ENCODE data around the gene EEF1A2.

DNA sequence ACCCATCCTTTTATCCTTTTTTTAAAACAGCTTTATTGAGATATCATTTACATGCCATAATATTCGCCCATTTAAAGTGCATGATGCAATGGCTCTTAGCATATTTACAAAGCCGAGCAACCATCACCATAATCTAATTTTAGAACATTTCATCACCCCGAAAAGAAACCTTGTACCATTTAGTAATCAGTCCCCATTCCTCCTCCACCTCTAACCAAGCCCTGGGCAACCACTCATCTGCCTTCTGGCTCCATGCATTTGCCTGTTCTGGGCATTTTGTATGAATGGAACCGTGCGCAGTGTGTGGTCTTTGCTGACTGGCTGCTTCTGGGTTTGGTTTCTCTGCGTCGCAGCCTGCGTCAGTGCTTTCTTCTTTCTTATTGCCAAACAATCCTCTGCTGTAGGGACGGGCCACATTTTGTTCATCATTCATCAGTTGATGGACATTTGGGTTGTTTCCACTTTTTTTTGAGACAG is 10.2 kb upstream of the EEF1A2 start:
- TF ChIP-seq, protein P1, sequence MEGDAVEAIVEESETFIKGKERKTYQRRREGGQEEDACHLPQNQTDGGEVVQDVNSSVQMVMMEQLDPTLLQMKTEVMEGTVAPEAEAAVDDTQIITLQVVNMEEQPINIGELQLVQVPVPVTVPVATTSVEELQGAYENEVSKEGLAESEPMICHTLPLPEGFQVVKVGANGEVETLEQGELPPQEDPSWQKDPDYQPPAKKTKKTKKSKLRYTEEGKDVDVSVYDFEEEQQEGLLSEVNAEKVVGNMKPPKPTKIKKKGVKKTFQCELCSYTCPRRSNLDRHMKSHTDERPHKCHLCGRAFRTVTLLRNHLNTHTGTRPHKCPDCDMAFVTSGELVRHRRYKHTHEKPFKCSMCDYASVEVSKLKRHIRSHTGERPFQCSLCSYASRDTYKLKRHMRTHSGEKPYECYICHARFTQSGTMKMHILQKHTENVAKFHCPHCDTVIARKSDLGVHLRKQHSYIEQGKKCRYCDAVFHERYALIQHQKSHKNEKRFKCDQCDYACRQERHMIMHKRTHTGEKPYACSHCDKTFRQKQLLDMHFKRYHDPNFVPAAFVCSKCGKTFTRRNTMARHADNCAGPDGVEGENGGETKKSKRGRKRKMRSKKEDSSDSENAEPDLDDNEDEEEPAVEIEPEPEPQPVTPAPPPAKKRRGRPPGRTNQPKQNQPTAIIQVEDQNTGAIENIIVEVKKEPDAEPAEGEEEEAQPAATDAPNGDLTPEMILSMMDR (IDR thresholded peaks at IDR 0.05; ENCODE audit: low read length): no peak
- TF ChIP-seq EZH2 (IDR thresholded peaks at IDR 0.05; ENCODE audit: borderline replicate concordance, low read length): no peak

All from OCI-LY1 (cell line).